Measurements from ENCODE around the gene TMPRSS13.
"Not testable (repeated sequence)": the region's sequence is repeated elsewhere in the genome, so short reads cannot be mapped to it uniquely, and the experiment has no call there.

Gene TMPRSS13

DNA sequence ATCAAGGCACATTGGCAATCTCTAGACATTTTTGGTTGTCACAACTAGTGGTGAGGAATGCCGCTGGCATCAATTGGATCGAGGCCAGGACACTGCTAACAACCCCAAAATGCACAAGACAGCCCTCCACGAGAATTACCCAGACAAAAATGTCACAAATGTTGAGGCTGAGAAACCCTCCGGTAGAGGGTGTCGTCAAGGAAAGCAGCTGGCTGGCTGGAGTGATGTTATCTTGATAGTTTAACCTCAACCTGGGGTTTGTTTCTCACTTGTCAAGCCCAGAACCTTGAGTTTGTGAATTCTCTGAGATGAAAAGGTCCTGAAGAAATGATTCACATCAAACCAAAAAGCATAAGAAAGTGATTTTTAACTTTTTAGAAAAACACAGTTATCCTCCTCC, 21.1 kb upstream of the TMPRSS13 start:
- DNase-seq = no peak

DNA sequence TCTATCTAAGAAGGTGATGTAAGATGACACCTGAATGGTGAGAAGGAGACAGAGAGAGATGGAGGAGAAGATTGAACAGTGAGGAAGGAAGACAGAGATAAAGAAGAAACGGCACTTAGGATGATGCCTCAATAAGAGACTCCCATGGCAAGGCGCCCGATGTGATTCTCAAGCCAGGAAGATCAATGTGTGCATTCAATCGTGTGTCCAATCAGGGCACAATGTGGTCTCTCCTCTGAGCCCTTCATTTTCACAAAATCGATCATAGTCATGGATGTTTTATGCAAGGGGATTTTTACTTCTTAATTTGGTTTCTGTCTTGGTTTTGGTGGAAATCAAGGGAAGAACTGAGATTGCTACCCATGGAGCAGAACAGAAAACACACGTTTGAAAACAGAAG, 19.9 kb upstream of the TMPRSS13 start:
- no peak for DNase-seq

DNA sequence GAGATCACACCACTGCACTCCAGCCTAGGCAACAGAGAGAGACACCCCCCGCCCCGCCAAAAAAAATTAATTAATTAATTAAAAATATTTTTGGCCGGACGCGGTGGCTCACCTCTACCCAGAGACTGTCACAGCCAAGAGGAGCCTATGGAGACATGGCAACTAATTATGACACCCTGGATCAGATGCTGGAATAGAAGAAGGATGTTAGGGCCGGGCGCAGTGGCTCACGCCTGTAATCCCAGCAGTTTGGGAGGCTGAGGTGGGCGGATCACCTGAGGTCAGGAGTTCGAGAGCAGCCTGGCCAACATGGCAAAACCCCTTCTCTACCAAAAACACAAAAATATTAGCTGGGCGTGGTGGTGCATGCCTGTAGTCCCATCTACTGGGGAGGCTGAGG, 19.3 kb upstream of the TMPRSS13 start:
- DNase-seq = not testable (repeated sequence)

DNA sequence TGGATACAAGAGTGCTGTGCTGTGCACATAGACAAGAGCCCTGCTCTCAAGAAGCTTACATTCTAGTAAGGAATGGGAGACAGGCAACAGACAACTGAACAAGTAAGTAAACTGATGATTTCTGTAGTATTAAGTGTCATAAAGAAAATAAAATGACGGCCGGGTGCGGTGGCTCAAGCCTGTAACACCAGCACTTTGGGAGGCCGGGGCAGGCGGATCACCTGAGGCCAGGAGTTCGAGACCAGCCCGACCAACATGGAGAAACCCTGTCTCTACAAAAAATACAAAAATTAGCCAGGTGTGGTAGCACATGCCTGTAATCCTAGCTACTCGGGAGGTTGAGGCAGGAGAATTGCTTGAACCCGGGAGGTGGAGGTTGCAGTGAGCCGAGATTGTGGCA, 18.5 kb upstream of the TMPRSS13 start:
- DNase-seq = not testable (repeated sequence)

DNA sequence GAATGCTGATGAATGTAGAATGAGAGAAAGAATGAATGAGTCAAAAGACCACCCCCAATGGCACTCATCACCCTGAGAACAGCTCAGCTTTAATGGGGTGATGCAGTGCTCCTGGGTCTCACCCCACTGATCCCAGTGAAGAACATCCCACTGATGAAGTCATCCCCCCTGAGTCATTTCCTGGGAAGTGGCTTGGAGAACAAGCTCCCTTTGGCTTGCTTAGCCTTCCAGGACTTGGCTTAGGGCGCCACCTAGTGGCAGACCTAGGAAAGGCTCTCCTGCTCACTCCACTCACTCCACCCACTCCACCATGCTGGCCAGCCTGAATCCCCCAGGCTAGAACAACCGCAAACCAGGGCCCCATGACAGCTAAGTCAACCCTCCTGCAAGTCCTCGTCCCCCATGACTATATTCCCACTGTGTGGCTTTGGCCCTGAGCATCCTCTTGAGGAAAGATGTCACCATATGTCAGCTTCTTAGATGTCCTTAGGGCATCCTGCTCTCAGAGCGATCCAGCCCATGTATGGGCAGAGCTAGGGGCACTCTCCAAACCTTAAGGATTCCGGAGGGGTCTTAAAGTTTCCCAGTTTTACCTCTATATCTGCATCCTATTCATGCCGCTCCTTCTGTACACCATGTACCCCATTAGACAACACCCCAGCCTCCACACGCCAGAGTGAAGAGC, 17.8 kb upstream of the TMPRSS13 start:
- DNase-seq = peak; percentile 92

DNA sequence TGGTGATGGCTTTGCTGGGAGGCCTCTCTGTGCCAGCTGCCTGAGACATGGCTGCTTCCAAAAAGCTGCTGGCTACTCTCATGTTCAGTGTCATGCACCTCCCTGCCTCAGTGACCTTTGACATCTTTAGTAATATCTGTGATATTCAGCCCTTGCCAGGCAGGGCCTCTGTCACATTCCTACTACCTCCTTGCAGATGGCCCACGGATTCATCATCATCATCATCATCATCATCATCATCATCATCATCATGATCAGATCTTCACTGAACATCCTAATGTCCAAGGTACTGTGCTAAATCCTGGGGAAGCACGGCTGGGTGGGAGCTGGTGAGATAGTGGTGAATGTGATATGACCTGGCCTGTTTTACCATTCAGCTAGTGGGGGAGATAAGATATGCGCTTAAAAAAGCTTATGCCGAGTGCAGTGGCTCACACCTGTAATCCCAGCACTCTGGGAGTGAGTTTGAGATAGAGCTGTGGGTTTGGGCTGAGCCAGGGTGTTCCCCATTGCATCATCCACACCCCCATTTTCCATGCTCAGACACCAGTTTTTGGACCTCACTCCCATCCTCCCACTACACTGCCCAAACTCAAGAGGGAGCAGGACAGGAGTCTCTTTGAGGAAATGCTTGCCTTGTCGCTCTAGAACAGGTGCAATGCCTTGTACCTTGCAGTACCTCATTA, 17.1 kb upstream of the TMPRSS13 start:
- DNase-seq = no peak

DNA sequence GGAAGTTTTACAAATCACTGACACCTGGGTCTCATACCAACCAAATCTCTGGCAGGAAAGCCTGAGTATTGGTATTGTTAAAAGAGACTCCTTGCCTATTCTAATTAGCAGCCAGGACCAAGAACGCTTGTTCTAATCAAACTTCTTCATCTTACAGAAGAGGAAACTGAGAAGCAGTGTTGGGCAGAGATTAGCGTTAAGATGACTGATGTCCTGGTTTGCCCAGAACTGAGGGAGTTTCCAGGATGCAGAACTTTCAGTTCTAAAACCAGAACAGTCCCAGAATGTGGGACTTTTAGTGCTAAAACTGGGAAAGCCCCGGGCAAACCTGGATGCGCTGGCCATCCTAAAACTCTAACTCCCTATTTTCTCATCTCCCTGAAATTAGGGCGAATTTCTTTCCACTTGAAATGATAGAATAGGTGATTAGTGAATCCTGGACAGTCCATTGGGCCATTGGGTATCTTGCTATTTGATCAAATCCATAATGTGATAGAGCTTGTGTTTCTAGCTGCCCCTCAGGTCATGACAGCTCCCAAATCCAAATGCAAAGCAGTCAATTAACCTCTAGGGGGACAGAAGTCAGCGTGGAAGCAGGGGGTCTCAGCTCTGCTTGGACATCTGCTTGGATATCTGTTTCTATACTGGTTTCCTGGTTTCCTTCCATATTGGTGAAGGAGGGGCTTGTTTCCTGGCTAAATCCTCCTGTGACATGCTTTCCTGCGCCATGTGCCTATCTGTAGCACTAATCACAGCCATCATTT, 16.0 kb upstream of the TMPRSS13 start:
- DNase-seq = no peak

DNA sequence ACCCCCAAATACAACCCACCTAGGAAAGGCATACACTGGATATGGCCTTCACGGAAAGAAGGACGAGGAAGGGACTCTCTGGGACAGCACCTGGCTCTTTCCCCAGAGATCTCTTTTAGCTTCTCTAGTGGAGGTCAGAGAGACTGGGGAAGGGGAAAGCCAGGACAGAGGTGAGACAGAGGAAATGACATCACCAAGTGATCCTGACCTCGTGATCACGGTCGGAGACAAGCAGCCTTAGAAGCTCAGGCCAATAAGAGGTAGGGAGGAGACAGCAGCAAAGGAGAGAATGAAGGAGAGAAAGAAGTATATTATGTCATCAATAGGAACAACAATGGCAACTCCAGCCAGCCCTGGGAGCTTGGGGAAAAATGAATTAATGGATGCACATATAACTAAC, 15.4 kb upstream of the TMPRSS13 start:
- DNase-seq = no peak

DNA sequence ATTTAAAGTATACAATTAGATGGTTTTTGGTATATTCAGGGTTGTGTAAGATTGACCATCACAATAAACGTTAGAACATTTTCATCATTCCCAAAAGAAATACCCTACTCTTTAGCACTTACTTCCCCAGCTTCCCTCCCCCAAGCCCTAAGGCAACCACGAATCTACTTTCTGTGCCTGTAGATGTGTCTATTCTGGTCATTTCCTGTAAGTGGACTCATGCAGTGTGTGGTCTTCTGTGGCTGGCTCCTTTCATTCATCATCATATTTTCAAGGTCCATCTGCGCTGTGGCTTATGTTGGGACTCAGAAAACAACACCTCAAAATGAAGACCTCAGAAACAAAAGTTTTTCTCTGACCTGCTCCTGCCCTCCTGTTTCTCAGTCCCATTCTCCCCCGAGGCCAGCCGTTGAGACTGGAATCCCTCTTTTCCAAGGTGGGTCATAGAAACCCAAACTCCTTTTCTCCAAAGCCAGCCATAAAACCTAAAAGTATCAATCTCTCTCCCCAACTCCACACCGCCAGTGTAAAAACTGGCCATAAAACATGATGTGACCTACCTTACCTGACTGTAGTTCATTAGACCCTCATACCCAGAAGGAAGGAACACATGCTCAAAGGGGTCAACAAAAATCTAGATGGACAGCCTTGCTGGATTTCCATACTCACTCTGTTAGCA, 12.9 kb upstream of the TMPRSS13 start:
- no peak for DNase-seq

DNA sequence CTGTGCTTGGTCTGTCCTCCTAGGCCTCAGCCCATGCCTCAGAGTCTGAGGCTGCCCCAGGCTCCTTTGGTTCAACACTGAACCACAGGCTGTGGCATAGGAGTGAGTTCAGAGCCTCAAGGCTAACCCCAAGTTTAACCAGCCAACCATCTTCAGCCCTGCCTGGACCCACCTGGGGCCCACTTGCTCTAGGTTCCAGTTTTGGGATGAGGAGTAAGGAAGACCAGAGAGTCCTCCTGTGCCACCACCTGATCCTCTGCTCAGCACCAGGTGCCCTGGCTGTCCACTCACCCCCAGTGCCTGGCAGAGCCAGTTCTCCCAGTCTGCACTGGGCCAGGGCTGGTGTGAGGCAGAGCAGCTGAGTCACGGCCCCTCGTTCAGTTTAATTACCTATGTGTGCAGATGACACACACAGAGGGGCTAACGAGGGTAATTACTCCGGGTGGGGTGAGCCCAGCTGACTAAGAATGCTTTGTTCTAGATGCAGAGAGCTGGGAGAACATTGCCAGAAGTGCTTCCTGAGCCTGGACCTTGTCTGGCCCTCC, 12.0 kb upstream of the TMPRSS13 start:
- DNase-seq = no peak

DNA sequence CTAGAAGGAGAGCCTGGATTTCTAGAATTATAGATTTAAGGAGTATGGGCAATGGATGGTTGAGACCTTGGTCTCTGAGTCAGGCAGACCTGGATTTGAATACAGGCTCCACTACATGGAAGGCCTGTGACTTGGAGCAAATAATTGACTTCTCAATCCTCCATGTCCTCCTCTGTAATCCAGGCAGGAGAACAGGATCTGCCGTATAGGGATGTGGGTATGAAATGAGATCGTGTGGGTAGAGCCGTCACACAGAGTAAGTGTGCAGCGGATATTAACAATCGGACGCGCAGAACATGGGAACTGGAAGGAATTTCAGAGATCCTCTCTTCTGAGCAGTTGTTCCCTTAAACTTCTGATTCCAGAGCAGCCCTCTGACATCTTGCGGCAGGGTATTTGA, 11.5 kb upstream of the TMPRSS13 start:
- no peak for DNase-seq

DNA sequence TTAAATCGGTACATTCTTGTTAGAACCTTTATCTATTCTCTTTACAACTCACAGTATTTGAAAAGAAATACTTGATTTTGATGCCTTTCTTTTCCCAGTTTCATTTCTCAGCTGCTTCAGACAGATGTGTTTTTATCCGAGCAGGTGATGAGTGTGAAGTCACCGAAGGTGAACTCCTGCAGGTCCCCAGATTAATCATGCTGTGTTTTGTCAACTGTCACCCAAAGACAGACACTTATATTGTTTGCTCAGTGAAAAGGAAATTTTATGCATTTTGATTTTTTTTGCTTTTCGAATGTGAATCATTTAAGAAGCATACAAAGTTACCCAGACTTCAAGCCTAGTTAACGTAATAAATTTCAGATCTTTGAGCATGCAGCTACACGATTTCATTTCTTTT, 7.8 kb upstream of the TMPRSS13 start:
- no peak for DNase-seq

DNA sequence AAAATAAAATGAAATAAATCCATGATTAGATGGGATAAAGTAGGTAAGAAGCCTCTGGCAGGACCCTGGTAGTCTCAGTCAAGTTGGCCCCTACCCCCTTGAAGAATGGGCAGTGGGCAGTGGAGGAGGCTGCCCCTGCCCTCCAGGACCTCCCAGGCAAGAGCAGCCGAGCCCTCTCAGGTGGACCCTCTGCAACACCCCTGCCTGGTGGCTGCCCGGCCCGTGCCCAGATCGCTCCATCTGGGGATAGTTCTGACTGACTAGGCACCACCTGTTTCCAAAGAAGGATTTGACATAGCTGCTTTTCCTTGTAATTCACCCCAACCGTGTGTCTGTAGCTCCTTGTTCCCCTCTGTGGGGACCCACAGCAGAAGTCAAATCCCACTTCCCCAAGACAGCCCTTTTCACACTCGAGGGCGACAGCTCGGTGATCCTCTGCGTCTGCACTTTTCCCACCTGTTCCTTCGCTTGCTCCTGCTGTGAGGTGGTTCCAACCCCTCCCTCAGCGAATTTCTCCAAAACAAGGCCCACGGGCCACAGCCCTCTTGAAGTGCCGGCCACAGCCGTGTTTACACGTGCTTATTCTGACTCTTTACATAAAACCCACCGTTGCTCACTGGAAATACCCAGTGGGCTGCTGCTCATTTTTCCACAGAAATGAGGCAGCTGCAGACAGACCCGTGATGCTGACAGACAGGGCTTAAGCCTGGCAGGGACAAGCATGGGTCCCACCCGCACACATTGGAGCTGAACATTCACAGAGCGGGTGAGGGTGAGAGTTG, 5.5 kb upstream of the TMPRSS13 start:
- no peak for DNase-seq

DNA sequence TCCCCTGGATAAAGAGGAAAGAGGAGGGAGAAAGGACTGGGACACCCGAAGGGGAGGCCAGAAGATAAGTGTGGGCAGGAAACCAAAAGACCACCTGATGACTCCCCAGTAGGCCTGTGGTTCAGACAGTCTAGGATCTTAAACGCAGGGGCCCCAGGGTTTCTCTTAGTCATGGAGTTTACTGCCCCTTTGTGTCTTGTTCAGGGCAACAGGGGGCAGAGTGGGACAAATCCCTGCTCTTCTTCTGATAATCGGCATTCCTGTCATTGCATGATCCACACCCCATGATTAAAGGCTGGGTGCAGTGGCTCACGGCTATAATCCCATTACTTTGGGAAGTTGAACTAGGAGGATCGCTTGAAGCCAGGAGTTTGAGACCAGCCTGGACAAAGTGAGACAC, 4.7 kb upstream of the TMPRSS13 start:
- no peak for DNase-seq

DNA sequence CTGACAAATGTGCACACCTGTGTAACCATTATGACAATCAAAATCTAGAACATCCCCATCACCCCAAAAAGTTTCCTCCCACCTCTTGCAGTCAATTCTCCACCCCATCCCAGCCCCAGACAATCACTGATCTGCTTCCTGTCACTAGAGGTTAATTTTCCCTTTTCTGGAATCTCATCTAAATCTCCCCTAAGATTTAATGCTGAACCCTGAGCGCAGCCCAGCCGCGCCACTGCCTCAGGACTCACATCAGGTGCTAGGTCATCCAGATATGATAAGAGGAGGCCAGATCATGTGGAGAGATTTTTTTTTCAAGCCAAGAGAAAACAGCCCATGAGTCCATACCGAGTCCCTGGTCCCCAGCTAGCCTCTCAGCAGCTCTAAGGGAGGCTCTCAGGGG, 4.3 kb upstream of the TMPRSS13 start:
- DNase-seq = peak; percentile 2

DNA sequence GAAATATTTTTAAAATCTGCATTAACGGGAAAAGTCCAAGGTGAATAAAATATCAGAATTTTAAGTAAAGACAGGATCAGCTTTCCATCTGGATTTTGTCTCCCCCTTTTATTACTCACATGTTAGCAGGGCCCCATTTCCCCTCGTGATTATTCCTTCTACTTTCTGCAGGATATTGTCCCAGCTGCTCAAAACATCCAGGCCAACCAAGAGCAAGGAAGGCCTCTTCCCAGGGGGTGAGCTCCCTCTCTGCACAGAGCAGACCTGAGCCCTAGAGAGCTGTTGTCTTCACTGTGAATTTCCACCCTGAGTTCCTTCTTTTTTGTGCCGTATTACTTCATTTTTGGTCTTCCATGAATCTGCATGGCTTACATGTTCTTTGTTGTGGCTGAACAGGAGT, 3.7 kb upstream of the TMPRSS13 start:
- peak; percentile 3 for DNase-seq

DNA sequence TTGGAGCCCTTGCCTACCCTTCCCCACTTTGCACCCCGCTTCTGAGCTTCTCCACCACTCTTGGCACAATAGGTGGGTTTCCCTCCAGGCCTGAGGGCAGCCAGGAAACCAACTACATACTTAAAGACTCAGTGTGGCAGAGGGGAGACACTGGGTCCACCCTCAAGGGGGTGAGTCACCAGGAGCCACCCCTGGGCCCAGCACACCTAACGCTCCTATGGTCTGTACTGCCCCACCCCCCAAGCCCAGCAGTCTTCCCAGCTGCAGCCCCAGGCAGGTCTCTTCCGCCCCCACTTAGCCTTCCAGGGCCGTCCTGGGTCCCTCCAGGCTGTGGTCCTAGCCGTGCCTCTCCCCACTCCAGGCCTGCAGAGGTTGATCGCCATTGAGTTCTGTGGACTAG, 3.2 kb upstream of the TMPRSS13 start:
- no peak for DNase-seq

DNA sequence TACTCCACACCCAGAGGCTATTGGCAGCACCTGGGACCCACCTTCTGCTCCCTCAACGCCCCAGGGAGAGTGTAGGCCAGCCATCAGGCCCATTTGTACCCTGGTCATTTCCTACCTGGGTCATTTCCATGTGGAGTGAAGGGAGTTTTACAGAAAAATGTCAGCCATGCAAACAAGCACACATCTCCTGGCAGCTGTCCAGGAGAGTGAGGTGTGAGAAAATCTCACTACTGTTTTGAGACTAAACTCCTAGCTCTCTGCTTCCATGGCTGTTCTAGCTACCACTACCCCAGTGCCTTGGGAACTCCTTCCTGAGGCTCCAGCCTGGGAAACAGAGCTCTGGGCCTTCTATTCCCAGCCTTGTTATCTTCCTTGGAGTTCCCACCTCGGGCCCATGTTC, 2.8 kb upstream of the TMPRSS13 start:
- DNase-seq = no peak

DNA sequence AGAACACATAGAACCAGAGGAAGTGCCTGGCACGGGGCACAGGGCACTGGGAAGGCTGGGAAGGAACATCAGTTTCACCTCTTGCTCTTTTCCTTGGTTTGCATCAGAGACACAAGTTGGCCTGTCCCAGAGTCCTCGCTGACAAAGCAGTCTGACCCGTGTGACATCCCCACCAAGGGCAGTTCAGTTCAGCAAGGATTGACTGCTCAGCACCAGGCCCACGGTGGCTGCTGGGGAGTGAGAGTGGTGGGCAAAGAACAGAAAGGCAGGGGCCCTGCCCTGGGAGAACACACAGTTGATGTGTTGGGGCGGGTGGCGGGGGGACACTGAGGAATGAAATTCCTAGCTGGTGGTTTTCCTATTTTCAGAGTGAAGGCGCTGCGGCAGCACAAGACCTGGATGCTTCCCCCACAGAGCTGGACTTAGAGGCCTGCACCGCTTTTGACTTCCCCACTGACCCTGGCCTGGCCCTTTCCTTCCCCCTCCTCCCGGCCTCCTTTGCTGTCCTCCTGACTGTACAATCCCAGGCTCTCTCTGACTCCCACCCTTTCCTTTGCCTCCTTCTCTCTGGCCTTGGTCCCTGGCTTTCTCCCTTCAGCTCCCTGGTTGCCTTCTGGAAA, 2.2 kb upstream of the TMPRSS13 start:
- no peak for DNase-seq

DNA sequence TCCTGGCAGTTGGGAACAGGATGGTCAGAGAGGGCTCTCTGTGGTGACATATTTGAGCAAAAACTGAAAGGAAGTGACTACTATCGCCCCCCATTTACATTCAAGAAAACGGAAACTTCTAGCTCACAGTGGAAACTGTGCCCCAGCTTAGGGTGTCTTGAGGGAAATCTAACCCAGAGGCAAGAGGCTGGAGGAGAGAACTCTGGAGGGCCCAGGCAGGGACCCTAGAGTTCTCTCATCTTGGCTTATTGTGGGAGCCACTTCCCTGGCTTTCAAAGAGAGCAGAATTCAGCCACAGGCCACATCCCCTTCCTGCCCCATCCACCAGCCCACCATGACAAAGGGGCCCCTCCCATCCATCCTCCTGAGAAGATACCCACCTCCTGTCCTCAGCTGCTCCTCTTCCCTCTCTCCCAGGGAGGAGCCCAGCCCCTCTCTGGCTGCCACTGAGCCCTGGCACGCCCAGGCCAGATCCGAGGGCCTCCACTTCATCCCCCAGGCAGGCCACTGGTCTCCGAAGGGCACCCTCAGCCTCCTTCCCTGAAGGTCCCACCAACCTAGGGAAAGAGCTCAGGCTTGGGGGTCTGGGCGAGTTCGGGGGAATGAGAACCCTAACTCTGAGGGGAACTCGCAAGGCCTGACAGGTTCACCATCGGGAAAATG, 1.6 kb upstream of the TMPRSS13 start:
- no peak for DNase-seq

DNA sequence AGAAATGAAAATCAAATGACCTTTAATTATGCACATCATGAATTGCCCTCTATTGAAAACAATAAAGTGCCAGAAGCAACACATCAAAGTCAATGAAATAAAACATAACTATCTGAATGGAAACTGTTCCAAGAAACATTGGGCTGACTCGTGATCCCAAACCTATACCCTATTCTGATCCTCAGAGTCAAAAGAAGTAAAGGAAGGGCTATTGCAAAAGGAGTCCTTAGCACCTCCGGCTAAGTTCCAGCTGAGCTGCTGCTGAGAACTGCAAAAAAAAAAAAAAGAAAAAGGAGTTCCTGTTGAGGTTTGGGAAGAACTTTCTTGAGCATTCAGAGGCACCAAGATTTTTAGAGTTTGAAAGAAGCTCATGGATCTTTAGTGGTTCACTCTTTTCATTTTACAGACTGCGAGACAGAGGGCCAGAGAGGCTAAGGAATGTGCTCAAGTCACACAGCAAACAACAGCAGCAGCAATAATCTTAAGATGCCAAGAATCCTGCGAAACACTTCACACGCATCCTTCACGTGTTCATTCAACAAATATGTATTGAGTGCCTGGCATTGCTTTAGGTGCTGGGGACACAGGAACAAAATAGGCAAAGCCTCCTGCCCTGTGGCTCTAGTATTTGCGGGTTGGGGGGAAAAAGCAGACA, 841 bp upstream of the TMPRSS13 start:
- no peak for DNase-seq

Measured in femur (tissue), 1 donor.